Measurements from ENCODE around the gene INTS14. TPM values are rescaled to one million over a fixed set of nuclear protein-coding genes. Genes with fewer than 3 reads are reported as not detected.

Gene INTS14
- total and polyA plus RNA-seq, 4 donors, result 12.0 to 26.4 (median 16.0) TPM

- Histone ChIP-seq H3K9ac (ENCODE audit: low read depth in 1 of 2, low read length in 2 of 2) (no peak overlapping the region), H3K27me3 (ENCODE audit: control insufficient read depth in 4 of 4, insufficient read depth in 4 of 4, low read length in 3 of 4) (no peaks in the 10 kb centered on the region), H3K4me1 (ENCODE audit: control insufficient read depth in 4 of 4, insufficient read depth in 4 of 4, low read length in 3 of 4) (peaks cover 0 to 1% (median 0%) of the 10 kb centered on the region in 4 donors), H3K4me3 (ENCODE audit: low read depth in 1 of 3, low read length in 3 of 3) (no peak overlapping the region), H3K27ac (ENCODE audit: low read depth in 1 of 2, low read length in 2 of 2) (no peak overlapping the region), H3K9me3 (ENCODE audit: control insufficient read depth in 4 of 4, low read length in 3 of 4) (no peaks in the 10 kb centered on the region), H3K36me3 (ENCODE audit: control insufficient read depth in 4 of 4, insufficient read depth in 3 of 4, low read depth in 1 of 4, low read length in 3 of 4) (peaks cover 0 to 2% (median 0%) of the 10 kb centered on the region in 4 donors)
- WGBS, result 92% methylated on average over 3 of the region's 3 CpGs
- TF ChIP-seq HNF4G (IDR thresholded peaks at IDR 0.05) (no peak), NR2F2 (IDR thresholded peaks at IDR 0.05) (no peak), ZBTB33 (IDR thresholded peaks at IDR 0.05) (no peak), EGR1 (IDR thresholded peaks at IDR 0.05; ENCODE audit: low read depth in 2 of 2) (no peak), CTCF (IDR thresholded peaks at IDR 0.05; ENCODE audit: low read depth, low read length, missing input control) (no peak), FOXA2 (IDR thresholded peaks at IDR 0.05) (no peak), MAX (IDR thresholded peaks at IDR 0.05) (no peak), GABPA (IDR thresholded peaks at IDR 0.05 in 1 of 2, conservative IDR thresholded peaks at IDR 0.05 in 1 of 2) (no peak), HNF4A (conservative IDR thresholded peaks at IDR 0.05) (no peak), SP1 (IDR thresholded peaks at IDR 0.05) (no peak), TAF1 (conservative IDR thresholded peaks at IDR 0.05) (no peak), REST (IDR thresholded peaks at IDR 0.05) (no peak)
- DNase-seq (ENCODE audit: low spot score), result no peak
These were observed 69.6 kb downstream of the INTS14 start for GRCh38 chr15:65541231-65541820.

- Histone ChIP-seq H3K9me3 (ENCODE audit: control insufficient read depth in 4 of 4, low read length in 3 of 4) (no peaks in the 10 kb centered on the region), H3K27ac (ENCODE audit: low read depth in 1 of 2, low read length in 2 of 2) (no peak overlapping the region), H3K9ac (ENCODE audit: low read depth in 1 of 2, low read length in 2 of 2) (no peak overlapping the region), H3K36me3 (ENCODE audit: control insufficient read depth in 4 of 4, insufficient read depth in 3 of 4, low read depth in 1 of 4, low read length in 3 of 4) (peaks cover 0 to 2% (median 0%) of the 10 kb centered on the region in 4 donors), H3K27me3 (ENCODE audit: control insufficient read depth in 4 of 4, insufficient read depth in 4 of 4, low read length in 3 of 4) (no peaks in the 10 kb centered on the region), H3K4me3 (ENCODE audit: low read depth in 1 of 3, low read length in 3 of 3) (no peak overlapping the region), H3K4me1 (ENCODE audit: control insufficient read depth in 4 of 4, insufficient read depth in 4 of 4, low read length in 3 of 4) (peaks cover 0 to 2% (median 0%) of the 10 kb centered on the region in 4 donors)
- WGBS, result 94% methylated on average over 1 of the region's 1 CpG
- DNase-seq (ENCODE audit: low spot score), result no peak
- TF ChIP-seq CTCF (IDR thresholded peaks at IDR 0.05; ENCODE audit: low read depth, low read length, missing input control), result no peak
- no peak for TF ChIP-seq REST (IDR thresholded peaks at IDR 0.05)
- TF ChIP-seq GABPA (IDR thresholded peaks at IDR 0.05 in 1 of 2, conservative IDR thresholded peaks at IDR 0.05 in 1 of 2), result no peak
- TF ChIP-seq FOXA2 (IDR thresholded peaks at IDR 0.05), result no peak
- TF ChIP-seq SP1 (IDR thresholded peaks at IDR 0.05), result no peak
- no peak for TF ChIP-seq ZBTB33 (IDR thresholded peaks at IDR 0.05)
- TF ChIP-seq ATF3 (IDR thresholded peaks at IDR 0.05), result no peak
- TF ChIP-seq JUND (IDR thresholded peaks at IDR 0.05), result no peak
These were observed 70.6 kb downstream of the INTS14 start for GRCh38 chr15:65540314-65540713.

All from liver (tissue), 9 donors.